ENCODE results near the gene CAPN6.

CAPN6 gene

DNA sequence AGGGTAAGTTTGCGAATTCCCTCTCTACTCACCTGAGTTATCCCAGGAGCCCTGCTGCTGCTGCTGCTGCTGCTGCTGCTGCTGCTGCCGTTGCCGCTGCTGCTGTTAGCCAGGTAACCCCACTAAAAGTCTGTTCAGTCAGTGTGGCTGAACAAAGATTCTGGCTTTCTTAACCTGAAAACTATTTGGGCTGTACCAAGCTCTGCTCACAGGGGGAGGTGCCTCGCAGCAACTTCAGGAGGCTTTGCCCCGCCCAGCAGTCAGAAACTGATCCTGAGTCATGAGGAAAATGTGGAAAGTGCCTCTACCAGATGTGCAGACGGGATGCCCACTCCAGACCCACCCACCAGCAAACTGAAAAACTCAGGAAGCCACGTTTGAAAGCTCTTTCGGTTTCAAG is at the start of gene CAPN6:
CAPN6 (minus strand) TSS at position 145 of the 400 bp plus-strand sequence. CDS start 6,547 bp downstream, outside the sequence.
- no peak for TF ChIP-seq CTCF (IDR thresholded peaks at IDR 0.05; ENCODE audit: borderline replicate concordance, control extremely low read depth, extremely low read depth, insufficient read depth, missing control alignments)
- DNase-seq (ENCODE audit: low spot score): no peak
- in situ Hi-C loops (cut with MboI; ENCODE audit: low sequenced_read_pairs, unreplicated experiment): no loop called here

GRCh38 chrX:111319451-111319850 is 49.2 kb upstream of the CAPN6 start:
- no peak for TF ChIP-seq CTCF (IDR thresholded peaks at IDR 0.05; ENCODE audit: borderline replicate concordance, control extremely low read depth, extremely low read depth, insufficient read depth, missing control alignments)
- in situ Hi-C loops (cut with MboI; ENCODE audit: low sequenced_read_pairs, unreplicated experiment): no loop called here
- no peak for DNase-seq (ENCODE audit: low spot score)

DNA sequence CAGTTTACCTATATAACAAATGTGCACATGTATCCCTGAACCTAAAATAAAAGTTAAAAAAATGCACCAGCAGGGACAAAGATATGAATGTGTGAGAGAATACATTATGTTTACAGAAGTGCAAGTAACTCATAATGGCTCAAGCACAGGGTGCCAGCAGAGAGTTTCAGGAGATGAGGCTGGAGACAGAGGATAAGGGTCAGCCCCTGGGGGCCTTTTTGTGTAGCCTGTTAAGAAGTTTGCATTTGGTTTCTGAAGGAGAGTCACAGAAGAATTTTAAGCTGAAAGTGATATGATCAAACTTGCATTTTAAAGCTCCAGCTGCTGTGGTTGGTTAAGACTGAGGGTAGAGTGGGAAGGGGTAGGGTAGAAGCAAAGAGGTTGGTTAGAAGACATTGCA is 48.6 kb upstream of the CAPN6 start:
- no peak for DNase-seq (ENCODE audit: low spot score)
- no peak for TF ChIP-seq CTCF (IDR thresholded peaks at IDR 0.05; ENCODE audit: borderline replicate concordance, control extremely low read depth, extremely low read depth, insufficient read depth, missing control alignments)
- in situ Hi-C loops (cut with MboI; ENCODE audit: low sequenced_read_pairs, unreplicated experiment): no loop called here

DNA sequence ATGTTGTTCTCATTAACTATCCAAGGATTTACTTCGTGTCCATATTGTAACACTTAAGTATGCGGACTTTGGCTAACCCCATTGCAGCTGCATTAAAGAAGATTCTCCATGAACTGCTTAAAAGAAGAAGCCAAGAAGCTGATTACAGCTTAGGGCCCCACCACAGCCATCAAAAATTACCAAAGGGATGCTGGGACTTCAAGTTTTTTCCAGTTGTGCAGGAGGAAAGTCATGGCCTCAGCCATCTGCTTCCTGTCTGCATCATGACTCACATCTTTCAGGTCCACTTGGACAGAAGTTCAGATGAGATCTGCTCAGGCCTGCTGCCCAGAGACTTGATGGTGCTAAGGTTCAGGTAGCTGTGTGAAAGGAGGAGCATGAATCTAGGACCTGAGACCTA is 38.8 kb upstream of the CAPN6 start:
- in situ Hi-C loops (cut with MboI; ENCODE audit: low sequenced_read_pairs, unreplicated experiment): no loop called here
- TF ChIP-seq CTCF (IDR thresholded peaks at IDR 0.05; ENCODE audit: borderline replicate concordance, control extremely low read depth, extremely low read depth, insufficient read depth, missing control alignments): no peak
- DNase-seq (ENCODE audit: low spot score): no peak

DNA sequence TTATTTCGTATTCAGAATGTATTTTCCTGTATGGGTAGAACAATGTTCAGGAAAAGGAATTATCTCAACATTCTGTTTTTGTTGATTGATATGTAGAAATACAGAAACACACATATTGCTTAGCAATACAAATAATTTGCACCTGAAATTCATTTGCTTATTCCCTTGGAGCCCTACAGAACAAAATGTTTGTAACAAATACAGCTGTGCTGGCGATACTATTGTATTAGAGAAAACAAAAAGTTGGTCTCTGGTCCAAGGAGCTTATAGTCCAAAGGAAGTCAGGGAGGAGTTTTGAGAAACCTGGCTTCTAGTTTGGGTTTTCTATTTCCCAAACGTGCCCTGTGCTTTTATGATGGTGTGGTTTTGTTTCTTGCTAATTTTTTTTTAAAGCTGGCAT is 37.8 kb upstream of the CAPN6 start:
- in situ Hi-C loops (cut with MboI; ENCODE audit: low sequenced_read_pairs, unreplicated experiment): no loop called here
- no peak for TF ChIP-seq CTCF (IDR thresholded peaks at IDR 0.05; ENCODE audit: borderline replicate concordance, control extremely low read depth, extremely low read depth, insufficient read depth, missing control alignments)
- DNase-seq (ENCODE audit: low spot score): no peak

DNA sequence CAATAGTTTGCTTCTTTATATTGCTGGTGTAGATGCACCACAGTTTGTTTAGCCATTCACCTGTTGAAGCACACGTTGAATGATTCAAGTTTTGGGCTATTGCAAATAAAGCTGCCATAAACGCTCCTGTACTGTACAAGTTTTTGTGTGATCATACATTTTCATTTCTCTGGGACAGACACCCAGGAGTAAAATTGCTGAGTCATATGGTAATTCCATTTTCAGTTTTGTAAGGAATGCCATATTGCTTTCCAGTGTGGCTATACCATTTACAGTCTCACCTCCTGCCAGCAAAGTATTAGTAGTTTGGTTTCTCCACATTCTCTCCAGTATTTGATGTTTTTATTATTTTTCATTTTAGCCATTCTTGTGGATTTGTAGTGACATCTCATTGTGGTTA is 32.0 kb upstream of the CAPN6 start:
- TF ChIP-seq CTCF (IDR thresholded peaks at IDR 0.05; ENCODE audit: borderline replicate concordance, control extremely low read depth, extremely low read depth, insufficient read depth, missing control alignments): no peak
- DNase-seq (ENCODE audit: low spot score): no peak
- in situ Hi-C loops (cut with MboI; ENCODE audit: low sequenced_read_pairs, unreplicated experiment): no loop called here

- TF ChIP-seq CTCF (IDR thresholded peaks at IDR 0.05; ENCODE audit: borderline replicate concordance, control extremely low read depth, extremely low read depth, insufficient read depth, missing control alignments): no peak
- no peak for DNase-seq (ENCODE audit: low spot score)
- in situ Hi-C loops (cut with MboI; ENCODE audit: low sequenced_read_pairs, unreplicated experiment): no loop called here
Observed at GRCh38 chrX:111288841-111289240, 18.6 kb upstream of the CAPN6 start.

Data from GM13976 (cell line).